Activated T-cell treated with anti-CD3 and anti-CD28 coated beads, Interleukin-2, amount 50 U/mL, for 24 hours (primary cell): Measurements from ENCODE around the gene DMD.

Experiments
- DNase-seq: peaks from one replicate; pipeline ENCODE4 v3.0.0-alpha.2; 2020
- H3K27ac Mint-ChIP-seq: 2 replicates; pipeline ENCODE4 v1.8.0; 2020; ENCODE audit warnings: mild to moderate bottlenecking, mixed read lengths
- H3K27me3 Mint-ChIP-seq: 2 replicates; pipeline ENCODE4 v1.8.0; 2020; ENCODE audit warnings: mixed read lengths
- H3K36me3 Mint-ChIP-seq: 2 replicates; pipeline ENCODE4 v1.8.0; 2020; ENCODE audit warnings: low read depth, mixed read lengths
- H3K4me1 Mint-ChIP-seq: 2 replicates; pipeline ENCODE4 v1.8.0; 2020; ENCODE audit warnings: low read depth, mixed read lengths
- H3K4me3 Mint-ChIP-seq: 2 replicates; pipeline ENCODE4 v1.8.0; 2020; ENCODE audit warnings: mild to moderate bottlenecking, moderate library complexity, mixed read lengths
- H3K9me3 Mint-ChIP-seq: 2 replicates; pipeline ENCODE4 v1.8.0; 2020; ENCODE audit warnings: mixed read lengths

DMD gene

GRCh38 chrX:31093639-31093975 lies 2117.7 kb downstream of the DMD start:
- Mint-ChIP-seq H3K36me3 (no peaks in the 10 kb centered on the region), H3K27me3 (peaks cover 31% of the 10 kb centered on the region), H3K4me3 (no peak overlapping the region), H3K27ac (no peak overlapping the region), H3K9me3 (no peaks in the 10 kb centered on the region), H3K4me1 (peaks cover 2% of the 10 kb centered on the region)
- no peak for DNase-seq

- DNase-seq, result no peak
- no peaks in the 10 kb centered on the region for H3K9me3 Mint-ChIP-seq
- H3K27me3 Mint-ChIP-seq, result peaks cover 36% of the 10 kb centered on the region
- H3K27ac Mint-ChIP-seq, result no peak overlapping the region
- peaks cover 2% of the 10 kb centered on the region for H3K4me1 Mint-ChIP-seq
- H3K36me3 Mint-ChIP-seq, result no peaks in the 10 kb centered on the region
- H3K4me3 Mint-ChIP-seq, result no peak overlapping the region
Measured at GRCh38 chrX:31092970-31093638, 2118.2 kb downstream of the DMD start.

- H3K27ac Mint-ChIP-seq, result no peak overlapping the region
Measured at GRCh38 chrX:31092476-31092875, 2118.9 kb downstream of the DMD start.

GRCh38 chrX:31091819-31092218 lies 2119.5 kb downstream of the DMD start:
- H3K27me3 Mint-ChIP-seq, result peaks cover 40% of the 10 kb centered on the region
- H3K27ac Mint-ChIP-seq, result no peak overlapping the region
- H3K9me3 Mint-ChIP-seq, result no peaks in the 10 kb centered on the region
- H3K4me3 Mint-ChIP-seq, result no peak overlapping the region
- peaks cover 2% of the 10 kb centered on the region for H3K4me1 Mint-ChIP-seq
- H3K36me3 Mint-ChIP-seq, result no peaks in the 10 kb centered on the region
- DNase-seq, result no peak

More at GRCh38 chrX:31092476-31092875, 2118.9 kb downstream of the DMD start:
- Mint-ChIP-seq H3K27me3 (peaks cover 37% of the 10 kb centered on the region), H3K36me3 (no peaks in the 10 kb centered on the region), H3K4me1 (peaks cover 2% of the 10 kb centered on the region), H3K4me3 (no peak overlapping the region), H3K9me3 (no peaks in the 10 kb centered on the region)
- DNase-seq, result no peak

- no peaks in the 10 kb centered on the region for H3K36me3 Mint-ChIP-seq
- H3K27me3 Mint-ChIP-seq, result no peaks in the 10 kb centered on the region
- no peak overlapping the region for H3K4me3 Mint-ChIP-seq
- H3K9me3 Mint-ChIP-seq, result peaks cover 7% of the 10 kb centered on the region
- peaks cover 9% of the 10 kb centered on the region for H3K4me1 Mint-ChIP-seq
- H3K27ac Mint-ChIP-seq, result no peak overlapping the region
- DNase-seq, result no peak
Measured at GRCh38 chrX:31074522-31074921, 2136.8 kb downstream of the DMD start.

- Mint-ChIP-seq H3K36me3 (no peaks in the 10 kb centered on the region), H3K27me3 (no peaks in the 10 kb centered on the region)
Measured at GRCh38 chrX:31071725-31072124, 2139.6 kb downstream of the DMD start, which contains the start of gene FTHL17. Gene FTHL17, minus strand, starts transcription at chrX:31072041. Its CDS starts 88 bp downstream, at chrX:31071953.

GRCh38 chrX:31071262-31071661 lies 2140.1 kb downstream of the DMD start:
- Mint-ChIP-seq H3K27ac (no peak overlapping the region), H3K36me3 (no peaks in the 10 kb centered on the region), H3K4me1 (peaks cover 10% of the 10 kb centered on the region), H3K9me3 (peaks cover 7% of the 10 kb centered on the region), H3K27me3 (no peaks in the 10 kb centered on the region), H3K4me3 (no peak overlapping the region)
- DNase-seq, result no peak

More at GRCh38 chrX:31071725-31072124, 2139.6 kb downstream of the DMD start, which contains the start of gene FTHL17:
- peaks cover 10% of the 10 kb centered on the region for H3K4me1 Mint-ChIP-seq
- DNase-seq, result no peak
- no peak within 1 kb of the TSS for H3K27ac Mint-ChIP-seq
- no peak within 1 kb of the TSS for H3K4me3 Mint-ChIP-seq
- H3K9me3 Mint-ChIP-seq, result peaks cover 7% of the 10 kb centered on the region

GRCh38 chrX:31070057-31070468 lies 2141.3 kb downstream of the DMD start:
- no peak for DNase-seq
- Mint-ChIP-seq H3K4me3 (no peak overlapping the region), H3K4me1 (peaks cover 10% of the 10 kb centered on the region), H3K27me3 (no peaks in the 10 kb centered on the region), H3K27ac (no peak overlapping the region), H3K36me3 (no peaks in the 10 kb centered on the region), H3K9me3 (peaks cover 7% of the 10 kb centered on the region)
